Ishikawa (cell line): ENCODE data around the gene RSU1.

Experiments used
- CEBPB ChIP-seq: IDR thresholded peaks from 2 replicates; pipeline ENCODE4 v1.6.1; 2012
- CREB1 ChIP-seq: IDR thresholded peaks from 2 replicates; pipeline ENCODE4 v1.6.1; 2012; ENCODE audit warnings: low read depth
- EGR1 ChIP-seq: IDR thresholded peaks from 2 replicates; pipeline ENCODE4 v1.6.1; 2012
- EP300 ChIP-seq: IDR thresholded peaks from 2 replicates; pipeline ENCODE4 v1.6.1; 2012; ENCODE audit warnings: borderline replicate concordance
- FOXM1 ChIP-seq: IDR thresholded peaks from 2 replicates; pipeline ENCODE4 v1.6.1; 2012; ENCODE audit warnings: low read depth, borderline replicate concordance
- NFIC ChIP-seq: IDR thresholded peaks from 2 replicates; pipeline ENCODE4 v1.6.1; 2012
- RAD21 ChIP-seq: IDR thresholded peaks from 2 replicates; pipeline ENCODE4 v1.6.1; 2012; ENCODE audit warnings: low read depth
- TAF1 ChIP-seq: IDR thresholded peaks from 2 replicates; pipeline ENCODE4 v1.6.1; 2012; ENCODE audit warnings: low read depth, mild to moderate bottlenecking
- TCF12 ChIP-seq: IDR thresholded peaks from 2 replicates; pipeline ENCODE4 v1.6.1; 2012; ENCODE audit warnings: low read depth
- TEAD4 ChIP-seq: IDR thresholded peaks from 2 replicates; pipeline ENCODE4 v1.6.1; 2012
- YY1 ChIP-seq: IDR thresholded peaks from 2 replicates; pipeline ENCODE4 v1.6.1; 2012; ENCODE audit warnings: low read depth
- ZBTB7A ChIP-seq: IDR thresholded peaks from 2 replicates; pipeline ENCODE4 v1.6.1; 2012; ENCODE audit warnings: low read depth
- TF ChIP-seq, protein P1 (sequence below): IDR thresholded peaks from 2 replicates; pipeline ENCODE4 v1.6.1; 2012
- TF ChIP-seq, protein P2 (sequence below): IDR thresholded peaks from 2 replicates; pipeline ENCODE4 v1.6.1; 2012; ENCODE audit warnings: low read depth, mild to moderate bottlenecking
- TF ChIP-seq, protein P3 (sequence below): IDR thresholded peaks from 2 replicates; pipeline ENCODE4 v1.6.1; 2012

RSU1 gene

GRCh38 chr10:16748749-16749148, 68.5 kb downstream of the RSU1 start:
- TF ChIP-seq FOXM1: no peak
- TF ChIP-seq, protein P1, sequence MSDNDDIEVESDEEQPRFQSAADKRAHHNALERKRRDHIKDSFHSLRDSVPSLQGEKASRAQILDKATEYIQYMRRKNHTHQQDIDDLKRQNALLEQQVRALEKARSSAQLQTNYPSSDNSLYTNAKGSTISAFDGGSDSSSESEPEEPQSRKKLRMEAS: no peak
- TF ChIP-seq TEAD4: no peak
- no peak for TF ChIP-seq EP300
- no peak for TF ChIP-seq TAF1
- TF ChIP-seq, protein P2, sequence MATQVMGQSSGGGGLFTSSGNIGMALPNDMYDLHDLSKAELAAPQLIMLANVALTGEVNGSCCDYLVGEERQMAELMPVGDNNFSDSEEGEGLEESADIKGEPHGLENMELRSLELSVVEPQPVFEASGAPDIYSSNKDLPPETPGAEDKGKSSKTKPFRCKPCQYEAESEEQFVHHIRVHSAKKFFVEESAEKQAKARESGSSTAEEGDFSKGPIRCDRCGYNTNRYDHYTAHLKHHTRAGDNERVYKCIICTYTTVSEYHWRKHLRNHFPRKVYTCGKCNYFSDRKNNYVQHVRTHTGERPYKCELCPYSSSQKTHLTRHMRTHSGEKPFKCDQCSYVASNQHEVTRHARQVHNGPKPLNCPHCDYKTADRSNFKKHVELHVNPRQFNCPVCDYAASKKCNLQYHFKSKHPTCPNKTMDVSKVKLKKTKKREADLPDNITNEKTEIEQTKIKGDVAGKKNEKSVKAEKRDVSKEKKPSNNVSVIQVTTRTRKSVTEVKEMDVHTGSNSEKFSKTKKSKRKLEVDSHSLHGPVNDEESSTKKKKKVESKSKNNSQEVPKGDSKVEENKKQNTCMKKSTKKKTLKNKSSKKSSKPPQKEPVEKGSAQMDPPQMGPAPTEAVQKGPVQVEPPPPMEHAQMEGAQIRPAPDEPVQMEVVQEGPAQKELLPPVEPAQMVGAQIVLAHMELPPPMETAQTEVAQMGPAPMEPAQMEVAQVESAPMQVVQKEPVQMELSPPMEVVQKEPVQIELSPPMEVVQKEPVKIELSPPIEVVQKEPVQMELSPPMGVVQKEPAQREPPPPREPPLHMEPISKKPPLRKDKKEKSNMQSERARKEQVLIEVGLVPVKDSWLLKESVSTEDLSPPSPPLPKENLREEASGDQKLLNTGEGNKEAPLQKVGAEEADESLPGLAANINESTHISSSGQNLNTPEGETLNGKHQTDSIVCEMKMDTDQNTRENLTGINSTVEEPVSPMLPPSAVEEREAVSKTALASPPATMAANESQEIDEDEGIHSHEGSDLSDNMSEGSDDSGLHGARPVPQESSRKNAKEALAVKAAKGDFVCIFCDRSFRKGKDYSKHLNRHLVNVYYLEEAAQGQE: no peak
- no peak for TF ChIP-seq EGR1
- no peak for TF ChIP-seq TCF12
- no peak for TF ChIP-seq NFIC
- no peak for TF ChIP-seq YY1
- TF ChIP-seq, protein P3, sequence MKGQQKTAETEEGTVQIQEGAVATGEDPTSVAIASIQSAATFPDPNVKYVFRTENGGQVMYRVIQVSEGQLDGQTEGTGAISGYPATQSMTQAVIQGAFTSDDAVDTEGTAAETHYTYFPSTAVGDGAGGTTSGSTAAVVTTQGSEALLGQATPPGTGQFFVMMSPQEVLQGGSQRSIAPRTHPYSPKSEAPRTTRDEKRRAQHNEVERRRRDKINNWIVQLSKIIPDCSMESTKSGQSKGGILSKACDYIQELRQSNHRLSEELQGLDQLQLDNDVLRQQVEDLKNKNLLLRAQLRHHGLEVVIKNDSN: no peak
- TF ChIP-seq ZBTB7A: no peak
- TF ChIP-seq CEBPB: no peak
- no peak for TF ChIP-seq RAD21
- TF ChIP-seq CREB1: no peak

- TF ChIP-seq NFIC (no peak), FOXM1 (no peak), TEAD4 (no peak), RAD21 (no peak), ZBTB7A (no peak), CEBPB (no peak), TCF12 (no peak), CREB1 (no peak), YY1 (no peak), EP300 (no peak), EGR1 (no peak), TAF1 (no peak)
- TF ChIP-seq, protein P2: no peak
- TF ChIP-seq, protein P3: no peak
- TF ChIP-seq, protein P1: no peak
Measured at GRCh38 chr10:16746856-16747255, 70.4 kb downstream of the RSU1 start.

- no peak for TF ChIP-seq TEAD4
Measured at GRCh38 chr10:16745061-16745460, 72.2 kb downstream of the RSU1 start.

- no peak for TF ChIP-seq YY1
- no peak for TF ChIP-seq CREB1
- TF ChIP-seq RAD21: no peak
- no peak for TF ChIP-seq FOXM1
- no peak for TF ChIP-seq ZBTB7A
- TF ChIP-seq, protein P2: no peak
- TF ChIP-seq NFIC: no peak
- no peak for TF ChIP-seq TCF12
- TF ChIP-seq CEBPB: no peak
Measured at GRCh38 chr10:16742165-16742960, 74.9 kb downstream of the RSU1 start.

DNA sequence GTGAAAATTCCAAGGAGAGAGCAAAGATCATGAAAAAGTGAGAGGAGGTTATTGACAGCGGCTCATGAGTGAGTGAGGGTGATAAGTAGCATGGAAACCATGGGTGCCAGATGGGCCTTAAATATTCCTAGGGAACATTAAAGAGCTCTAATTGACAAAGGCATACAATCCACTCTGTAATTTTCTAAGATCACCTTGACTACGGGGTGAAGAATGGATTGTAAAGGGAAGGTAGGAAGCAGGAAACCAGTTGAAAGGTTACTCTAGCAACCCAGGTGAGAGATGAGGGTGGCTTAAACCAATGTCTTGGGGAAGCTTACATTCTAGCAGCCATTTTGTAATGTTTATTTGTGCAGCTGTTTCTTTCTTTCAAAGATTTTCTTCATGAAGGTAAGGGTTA, 75.7 kb downstream of the RSU1 start:
- no peak for TF ChIP-seq CREB1
- TF ChIP-seq TEAD4: no peak
- TF ChIP-seq ZBTB7A: no peak
- TF ChIP-seq, protein P2: no peak
- no peak for TF ChIP-seq YY1
- no peak for TF ChIP-seq RAD21
- TF ChIP-seq, protein P1: no peak
- no peak for TF ChIP-seq FOXM1
- no peak for TF ChIP-seq TAF1
- TF ChIP-seq, protein P3: no peak
- TF ChIP-seq CEBPB: no peak
- TF ChIP-seq EGR1: no peak
